ENCODE measurements around the gene PRODH2.

PRODH2 gene

DNA sequence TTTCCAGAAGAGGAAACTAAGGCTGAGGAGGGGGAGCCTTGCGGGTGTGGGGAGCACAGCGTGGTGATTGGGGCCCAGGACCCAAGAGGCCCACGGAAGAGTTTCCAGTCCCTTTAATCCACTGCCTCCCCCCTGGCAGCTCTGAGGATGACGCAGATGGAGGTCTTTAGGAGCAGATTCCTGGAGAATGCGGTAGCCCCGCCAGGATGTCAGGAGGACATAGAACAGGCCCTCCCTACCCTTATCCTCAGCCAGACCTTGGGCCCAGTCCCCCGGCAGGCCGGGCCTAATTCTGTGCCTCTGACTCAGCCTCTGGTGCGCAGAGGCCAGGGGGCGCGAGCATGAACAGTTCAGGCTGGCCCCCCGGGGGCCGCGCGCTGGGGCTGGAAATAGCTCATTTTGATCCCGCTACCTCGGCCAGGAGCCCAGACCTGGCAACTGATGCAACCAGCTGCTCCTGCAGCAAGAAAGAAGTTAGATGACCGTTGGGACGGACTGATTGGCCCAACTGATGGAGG lies 55.4 kb downstream of the PRODH2 start:
- peak; percentile 93 for DNase-seq

DNA sequence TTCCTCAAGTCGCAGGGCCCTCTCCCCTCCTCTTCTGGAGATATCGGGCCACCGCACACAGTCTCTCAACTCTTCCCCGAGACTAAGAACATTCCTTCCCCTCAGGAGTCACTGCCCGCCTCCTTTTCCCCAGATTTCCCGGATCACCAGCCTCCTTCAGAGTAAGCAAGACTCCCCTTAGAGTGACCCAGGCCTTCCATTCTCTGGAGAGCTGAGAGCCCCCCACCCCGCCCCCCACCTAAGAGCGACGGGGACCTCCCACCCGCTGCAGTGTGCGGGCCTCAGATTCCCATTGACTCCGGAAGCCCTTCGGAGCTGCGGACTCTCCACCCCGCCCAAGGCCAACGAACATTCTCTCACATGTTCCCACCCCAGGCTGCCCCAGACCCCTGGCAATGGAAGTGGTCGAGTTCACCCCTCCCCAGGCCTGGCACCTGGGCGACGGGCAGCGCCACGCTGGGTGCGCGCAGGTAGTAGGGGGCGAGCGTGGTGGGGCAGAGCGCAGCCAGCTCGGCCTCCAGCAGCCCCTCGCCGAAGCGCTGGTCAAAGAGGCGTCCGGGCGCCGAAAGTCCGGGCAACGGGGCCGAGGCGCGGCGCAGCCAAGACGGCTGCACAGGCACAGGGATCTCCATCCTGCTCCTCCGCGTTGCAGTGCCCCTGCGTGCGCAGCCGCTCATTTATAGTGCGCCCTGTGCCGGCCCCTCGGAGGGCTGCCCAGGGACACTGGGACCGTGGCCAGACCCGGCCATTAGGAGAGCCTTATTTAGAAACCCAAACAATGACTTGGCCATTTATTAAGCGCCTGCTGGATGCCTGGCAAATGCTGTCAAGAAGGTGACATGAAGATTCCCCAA lies 56.0 kb downstream of the PRODH2 start, which contains the start of gene HSPB6:
Gene HSPB6 (minus strand): TSS at position 653 of the 854 bp plus-strand sequence. CDS start 21 bp downstream, at position 632.
- peak; percentile 75 for DNase-seq

DNA sequence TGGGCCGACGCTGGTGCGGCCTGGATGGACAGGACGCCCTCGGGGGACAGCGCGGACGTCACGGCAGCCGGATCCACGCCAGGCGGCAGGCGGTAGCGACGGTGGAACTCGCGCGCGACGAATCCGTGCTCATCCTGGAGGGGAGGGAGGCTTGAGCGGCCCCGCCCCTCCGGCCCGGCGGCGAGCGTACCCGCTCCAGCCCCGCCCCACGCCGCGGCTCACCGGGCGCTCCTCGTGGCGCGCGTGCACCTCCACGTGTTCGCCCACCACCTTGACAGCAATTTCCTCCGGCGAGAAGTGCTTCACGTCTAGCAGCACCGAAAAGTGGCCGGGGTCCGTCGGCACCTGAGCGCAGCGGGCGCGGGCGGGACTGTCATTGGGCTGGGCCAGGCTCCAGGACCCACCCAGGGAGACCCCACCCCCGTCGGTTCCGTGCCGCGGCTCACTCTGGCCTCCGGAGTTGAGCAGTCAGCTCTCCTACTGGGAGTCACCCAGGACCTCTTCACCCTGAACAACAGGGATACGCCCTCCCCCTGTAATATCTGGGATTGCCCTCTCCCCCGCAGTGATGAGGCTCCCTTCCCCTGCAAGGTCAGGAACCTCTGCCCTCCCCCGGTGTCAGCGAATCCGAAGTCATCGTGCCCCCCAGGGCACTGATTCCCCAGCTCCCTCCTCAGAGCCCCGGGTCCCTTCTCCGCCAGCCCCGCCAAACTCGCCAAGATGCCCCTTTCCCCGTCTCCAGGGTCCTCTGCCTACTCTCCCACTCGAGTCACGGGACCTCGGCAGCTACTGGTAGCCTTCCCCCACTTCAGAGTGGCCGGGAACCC lies 56.9 kb downstream of the PRODH2 start:
- no peak for DNase-seq

DNA sequence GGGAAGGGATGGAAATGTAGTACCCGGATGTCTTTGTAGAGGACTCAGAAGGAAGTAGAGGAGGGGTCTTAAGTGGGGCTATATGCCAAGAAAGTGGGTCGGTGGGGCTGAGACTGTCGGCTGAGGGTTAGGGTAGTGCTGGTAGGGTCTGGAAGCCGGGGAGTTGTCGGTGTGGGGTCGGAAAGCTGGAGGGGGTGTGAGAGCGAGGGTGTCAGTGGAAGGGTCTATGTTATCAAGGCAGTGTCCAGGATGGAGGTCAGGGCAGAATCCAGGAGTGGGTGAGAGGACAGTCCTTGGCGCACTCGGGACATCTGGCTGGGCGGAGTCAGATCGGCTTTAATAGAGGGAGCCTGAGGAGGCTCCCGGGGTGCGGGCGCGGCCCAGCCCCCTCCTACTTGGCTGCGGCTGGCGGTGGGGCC lies 57.5 kb downstream of the PRODH2 start:
- DNase-seq: no peak

DNA sequence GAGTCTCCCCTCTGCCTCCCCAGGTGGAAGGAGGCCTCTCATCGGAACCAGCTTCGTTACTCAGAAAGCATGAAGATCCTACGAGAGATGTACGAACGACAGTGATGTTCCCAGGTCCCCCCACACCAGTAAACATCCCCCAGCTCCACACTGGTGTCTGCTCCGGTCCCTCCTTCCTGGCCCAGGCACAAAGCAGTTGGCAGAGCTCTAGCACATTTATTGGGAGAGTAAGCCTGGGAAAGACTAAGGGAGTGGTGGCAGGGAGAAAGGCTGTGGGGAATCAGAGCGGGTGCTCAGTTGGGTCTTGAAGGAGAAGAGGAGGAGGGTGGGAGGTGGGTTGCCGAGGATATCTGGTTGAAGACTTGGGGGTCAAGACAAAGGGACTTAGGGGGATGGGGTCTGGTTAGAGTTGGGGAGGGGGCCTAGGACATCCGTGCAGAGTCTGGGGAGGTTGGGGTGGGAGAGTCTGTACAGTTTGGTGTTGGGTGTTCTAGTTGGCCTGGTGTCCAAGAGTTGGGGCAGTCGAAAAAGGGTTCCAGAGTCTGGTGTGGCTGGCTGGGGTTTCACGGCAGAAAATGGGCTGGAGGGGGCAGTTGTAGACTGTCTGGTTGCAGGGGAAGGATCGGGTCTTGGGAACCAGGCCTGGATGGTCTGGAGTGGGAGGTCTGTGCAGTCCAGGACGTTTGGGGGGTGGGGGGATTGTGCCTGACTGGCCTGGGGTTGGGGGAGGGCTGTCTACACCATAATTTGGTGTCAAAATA lies 58.1 kb downstream of the PRODH2 start:
- DNase-seq: no peak

DNA sequence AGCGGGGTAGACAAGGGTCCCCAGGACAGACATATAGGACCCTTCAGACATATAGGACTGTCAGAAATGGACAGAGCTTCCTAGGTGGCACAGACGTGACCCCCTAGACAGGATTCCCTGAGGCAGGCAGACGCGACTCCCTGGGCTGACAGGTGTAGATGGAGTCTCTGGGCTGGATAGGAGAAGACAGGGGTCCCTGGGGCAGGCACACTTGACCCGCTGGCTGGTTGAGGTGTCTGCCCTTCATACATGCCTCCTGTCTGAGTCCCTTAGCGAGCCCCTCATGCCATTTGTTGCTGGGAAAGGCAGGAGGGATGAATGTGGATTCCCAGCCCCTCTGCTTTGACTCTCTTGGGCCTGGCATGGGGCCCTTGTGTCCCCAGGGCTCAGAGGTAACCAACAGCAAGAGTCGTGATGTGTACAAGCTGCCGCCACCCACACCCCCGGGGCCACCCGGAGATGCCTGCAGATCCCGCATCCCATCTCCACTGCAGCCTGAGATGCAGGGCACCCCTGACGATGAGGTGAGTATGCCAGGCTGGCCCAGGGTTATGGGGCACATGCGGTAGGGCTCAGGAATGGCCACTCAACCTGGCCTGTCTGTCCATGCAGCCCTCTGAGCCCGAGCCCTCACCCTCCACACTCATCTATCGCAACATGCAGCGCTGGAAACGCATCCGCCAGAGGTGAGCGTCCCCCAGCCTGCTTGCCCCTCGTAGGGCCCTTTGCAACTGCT lies 58.8 kb downstream of the PRODH2 start:
- DNase-seq: no peak

DNA sequence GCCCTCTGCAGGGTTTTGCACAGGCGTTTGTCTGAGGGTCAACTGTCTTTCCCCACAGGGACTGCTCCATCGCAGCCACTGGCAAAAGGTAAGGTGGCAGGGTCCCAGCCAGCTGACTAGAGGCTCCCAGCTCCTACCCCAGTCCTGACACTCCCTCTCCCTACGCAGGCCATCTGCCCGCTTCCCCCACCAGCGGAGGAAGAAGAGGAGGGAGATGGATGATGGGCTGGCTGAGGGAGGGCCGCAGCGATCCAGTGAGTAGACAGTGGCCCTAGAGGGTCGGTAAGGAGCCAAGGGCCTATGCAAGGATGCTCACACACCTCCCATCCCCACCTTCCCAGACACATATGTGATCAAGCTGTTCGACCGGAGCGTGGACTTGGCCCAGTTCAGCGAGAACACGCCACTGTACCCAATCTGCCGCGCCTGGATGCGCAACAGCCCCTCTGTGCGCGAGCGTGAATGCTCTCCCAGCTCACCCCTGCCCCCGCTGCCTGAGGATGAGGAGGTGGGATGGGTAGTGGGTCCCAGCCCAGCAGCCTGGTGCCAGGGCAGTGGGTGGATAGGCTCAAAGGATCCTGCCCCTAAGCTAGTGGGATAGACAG lies 59.8 kb downstream of the PRODH2 start:
- DNase-seq: no peak

DNA sequence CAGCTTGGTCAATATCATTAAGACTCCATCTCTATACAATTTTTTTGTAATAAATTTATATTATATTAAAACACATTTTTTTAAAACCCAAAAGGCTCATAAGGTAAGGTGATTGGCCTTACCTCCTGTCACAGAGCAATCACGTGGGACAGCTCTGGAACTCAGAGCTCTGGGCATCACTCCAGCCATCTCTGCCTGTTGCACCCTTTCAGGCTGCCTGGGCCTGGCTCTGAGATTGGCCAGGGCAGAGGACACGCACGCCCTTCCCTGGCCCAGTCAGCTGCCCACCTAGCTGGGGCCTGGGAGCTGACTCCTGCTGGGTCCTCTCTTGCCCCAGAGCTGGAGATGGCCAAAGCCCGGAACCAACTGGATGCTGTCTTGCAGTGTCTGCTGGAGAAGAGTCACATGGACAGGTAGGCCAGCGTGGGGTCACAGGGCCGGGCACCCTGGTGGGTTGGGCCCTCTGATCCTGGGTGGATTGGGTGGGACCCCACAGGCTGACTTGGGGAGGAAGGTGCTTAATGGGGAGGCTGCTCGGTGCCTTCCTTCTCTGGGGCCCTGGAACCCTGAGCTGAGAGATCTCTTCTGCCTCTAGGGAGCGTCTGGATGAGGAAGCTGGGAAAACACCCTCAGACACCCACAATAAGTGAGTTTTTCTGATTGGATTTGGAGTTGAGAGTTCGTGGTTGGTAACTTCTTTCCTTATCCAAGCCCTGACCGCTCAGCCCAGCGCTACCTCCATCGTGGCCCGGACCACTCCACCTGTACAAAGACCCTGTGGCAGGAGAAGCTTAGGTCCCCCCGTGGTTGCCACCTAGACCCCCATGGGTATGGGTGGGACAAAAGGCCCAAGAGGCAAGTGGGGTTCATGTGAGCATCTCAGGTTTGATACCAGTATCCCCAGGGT lies 60.6 kb downstream of the PRODH2 start:
- DNase-seq: no peak

DNA sequence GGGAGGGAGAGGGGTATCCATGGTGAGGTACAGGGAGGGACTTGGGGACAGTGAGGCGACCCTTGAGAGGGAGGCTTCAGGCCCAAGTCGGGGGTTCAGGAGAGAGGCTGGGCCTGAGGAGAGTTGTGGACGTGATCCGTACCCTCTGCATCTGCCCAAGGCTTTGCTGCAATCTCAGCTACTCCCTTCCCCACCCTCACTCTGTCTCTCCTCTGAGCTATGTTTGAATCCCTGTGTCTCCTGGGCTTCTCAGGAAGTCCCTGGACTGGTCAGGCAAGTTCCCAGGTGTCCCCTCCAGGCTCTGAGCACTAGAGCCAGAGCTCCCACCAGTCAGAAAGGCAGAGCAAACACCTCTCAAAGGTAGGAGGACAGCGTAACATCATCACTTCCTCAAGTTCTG lies 62.5 kb downstream of the PRODH2 start:
- DNase-seq: peak; percentile 52

Measured in DMS53 (cell line).